K562 (cell line): Measurements from ENCODE around the gene FBP2. TPM values are rescaled to one million over a fixed set of nuclear protein-coding genes. Genes with fewer than 3 reads are reported as not detected.

Experiments
- ATAC-seq: fragments of 200-7000 bp; cut with Tn5 transposase; 3 replicates; pipeline ENCODE4 v1.9.1; 2020; ENCODE audit warnings: moderate library complexity
- BruUV-seq: library from RNA; stranded (reverse); fragments of 400-500 nt; replicated peaks from 2 replicates; lab custom pipeline; 2021; lab: Mats Ljungman, UMichigan
- CTCF ChIA-PET: fragments of 300-600 bp; formaldehyde crosslinking; extraction: SDS; loops from one replicate; lab custom pipeline; 2021; ENCODE audit warnings: low intra/inter-chr PET ratio; lab: Yijun Ruan, JAX
- POLR2A ChIA-PET: fragments of 300-600, 350-650 bp; sonication (Branson Sonifier 250); formaldehyde crosslinking; extraction: SDS; loops from one replicate; lab custom pipeline; 2021; ENCODE audit warnings: antibody characterized with exemption, inconsistent platforms; lab: Yijun Ruan, JAX
- DNase-seq, 4 experiments: peaks; one replicate each; pipeline versions ENCODE4 v3.0.0 to v3.0.0-alpha.2; 2011 to 2018; ENCODE audit warnings: low spot score in 3 of 4, mixed read lengths in 3 of 4; ENCODE audit errors: extremely low read depth in 1 of 4
- FAIRE-seq: peaks from 2 replicates; lab custom pipeline; 2011; peaks lifted over from hg19 to GRCh38; lab: Jason Lieb, UNC
- H2AFZ ChIP-seq: 2 replicates; pipeline ENCODE4 v1.6.0; 2011; ENCODE audit warnings: low read depth, low read length, control low read depth, inconsistent platforms
- H3K27ac ChIP-seq: fragments of 200-600 bp; 3 replicates; pipeline ENCODE4 v1.8.0; 2011; ENCODE audit warnings: low read depth, mild to moderate bottlenecking, control low read depth, inconsistent platforms, low read length, moderate library complexity, mixed read lengths; ENCODE audit errors: extremely low read depth
- H3K27me3 ChIP-seq, 2 experiments: fragments of 300-600 bp in 1 of 2; 2 replicates in 1 of 2; 3 replicates in 1 of 2; pipeline versions ENCODE4 v1.6.0 to v1.8.0; 2011; ENCODE audit warnings: inconsistent platforms in 2 of 2, low read length in 2 of 2, mild to moderate bottlenecking in 1 of 2, mixed read lengths in 1 of 2, moderate library complexity in 1 of 2; ENCODE audit not compliant: control insufficient read depth in 2 of 2, insufficient read depth in 2 of 2
- H3K36me3 ChIP-seq: fragments of 300-600 bp; 3 replicates; pipeline ENCODE4 v1.8.0; 2011; ENCODE audit warnings: mild to moderate bottlenecking, low read length, inconsistent platforms; ENCODE audit not compliant: control insufficient read depth, insufficient read depth
- H3K4me1 ChIP-seq, 2 experiments: fragments of 200-600 bp in 1 of 2; replicated peaks in 1 of 2; 2 replicates in 1 of 2; 3 replicates in 1 of 2; pipeline versions ENCODE4 v1.5.1 to v1.8.0; 2011; ENCODE audit warnings: inconsistent platforms in 2 of 2, low read length in 2 of 2, mild to moderate bottlenecking in 1 of 2, mixed read lengths in 1 of 2, moderate library complexity in 1 of 2; ENCODE audit not compliant: control insufficient read depth in 2 of 2, insufficient read depth in 2 of 2
- H3K4me2 ChIP-seq: 2 replicates; pipeline ENCODE4 v1.6.1; 2011; ENCODE audit warnings: low read length, control low read depth, inconsistent platforms, mixed read lengths; ENCODE audit not compliant: insufficient read depth
- H3K4me3 ChIP-seq: fragments of 200-600 bp; sonication (generic), shearing (Covaris generic); 2 replicates; pipeline ENCODE4 v1.5.1; 2016; ENCODE audit warnings: control low read depth, inconsistent platforms
- H3K79me2 ChIP-seq: fragments of 200-600 bp; 3 replicates; pipeline ENCODE4 v1.8.0; 2011; ENCODE audit warnings: low read length, inconsistent platforms; ENCODE audit not compliant: control insufficient read depth, insufficient read depth
- H3K9ac ChIP-seq, 2 experiments: 2 replicates each; pipeline versions ENCODE4 v1.6.0 to v1.6.1; 2011; ENCODE audit warnings: low read depth in 2 of 2, low read length in 2 of 2, control low read depth in 1 of 2, inconsistent platforms in 1 of 2, mild to moderate bottlenecking in 1 of 2, mixed read lengths in 1 of 2; ENCODE audit not compliant: insufficient read depth in 1 of 2
- H3K9me1 ChIP-seq: one replicate; pipeline ENCODE4 v1.6.0; 2011; ENCODE audit warnings: inconsistent platforms, mild to moderate bottlenecking, low read length, moderate library complexity; ENCODE audit not compliant: control insufficient read depth, insufficient read depth
- H3K9me3 ChIP-seq: replicated peaks from 2 replicates; pipeline ENCODE4 v1.5.1; 2011; ENCODE audit warnings: low read depth, low read length, inconsistent platforms; ENCODE audit not compliant: control insufficient read depth, insufficient read depth
- H4K20me1 ChIP-seq: replicated peaks from 2 replicates; pipeline ENCODE4 v1.6.1; 2011; ENCODE audit warnings: low read length, inconsistent platforms, mixed read lengths; ENCODE audit not compliant: control insufficient read depth, insufficient read depth
- FOXJ3 ChIP-seq: sonication (generic); formaldehyde crosslinking; IDR thresholded peaks from 2 replicates; pipeline ENCODE4 v1.4.0; 2020; ENCODE audit warnings: mild to moderate bottlenecking, missing genetic modification reagents
- MEF2A ChIP-seq: IDR thresholded peaks from 2 replicates; pipeline ENCODE4 v1.6.1; 2011; ENCODE audit warnings: low read depth, mild to moderate bottlenecking, low read length, moderate library complexity; ENCODE audit not compliant: control insufficient read depth
- NCOA6 ChIP-seq: fragments of 450-650 bp; IDR thresholded peaks from 2 replicates; pipeline ENCODE4 v1.6.1; 2017; ENCODE audit warnings: mild to moderate bottlenecking
- SMAD3 ChIP-seq: fragments of 450-650 bp; formaldehyde crosslinking; conservative IDR thresholded peaks from 2 replicates; pipeline ENCODE4 v1.4.0; 2020; ENCODE audit warnings: mild to moderate bottlenecking
- SNIP1 ChIP-seq: fragments of 450-650 bp; IDR thresholded peaks from 2 replicates; pipeline ENCODE4 v1.7.1; 2017; ENCODE audit warnings: low read depth, mild to moderate bottlenecking
- SRF ChIP-seq, 2 experiments: fragments of 250-450, 450-650 bp in 1 of 2; sonication (Bioruptor Pico) in 1 of 2; sonication (generic) in 1 of 2; formaldehyde crosslinking; IDR thresholded peaks; 2 replicates each; pipeline versions ENCODE4 v1.5.0 to v1.5.1; 2020 to 2022; ENCODE audit warnings: mild to moderate bottlenecking in 1 of 2, missing genetic modification reagents in 1 of 2
- TRIM28 ChIP-seq: fragments of 450-650 bp; IDR thresholded peaks from 2 replicates; pipeline ENCODE4 v1.6.1; 2017
- ZBTB8A ChIP-seq: fragments of 450-650 bp; IDR thresholded peaks from 2 replicates; pipeline ENCODE4 v1.6.1; 2018; ENCODE audit warnings: mild to moderate bottlenecking, moderate library complexity; ENCODE audit not compliant: partially characterized antibody
- ZNF12 ChIP-seq: sonication (generic); formaldehyde crosslinking; IDR thresholded peaks from 2 replicates; pipeline ENCODE4 v1.4.0; 2020; ENCODE audit warnings: mild to moderate bottlenecking, missing genetic modification reagents
- ZNF174 ChIP-seq: fragments of 250-450 bp; sonication (Bioruptor Pico); IDR thresholded peaks from 2 replicates; pipeline ENCODE4 v1.4.0; 2020; ENCODE audit warnings: mild to moderate bottlenecking
- ZNF699 ChIP-seq: fragments of 250-450 bp; sonication (Bioruptor Pico); IDR thresholded peaks from 2 replicates; pipeline ENCODE4 v1.8.0; 2021; ENCODE audit warnings: mild to moderate bottlenecking, moderate library complexity; ENCODE audit not compliant: insufficient replicate concordance
- WGBS: fragments of 100-300 bp; shearing (Covaris generic); methylation state at CpG from one replicate; pipeline ENCODE4 v1.1.6; 2016; ENCODE audit warnings: low coverage, mixed read lengths; ENCODE audit not compliant: insufficient coverage; ENCODE audit errors: missing lambda C conversion rate; 5-methylcytosine and 5-hydroxymethylcytosine counted together
- in situ Hi-C: fragments of 300-500 bp; cut with MboI; formaldehyde crosslinking; loops from 4 replicates; pipeline ENCODE4 v1.15.0; 2018; ENCODE audit warnings: inconsistent platforms, mixed read lengths
- intact Hi-C: fragments of 100-400 bp; cut with micrococcal nuclease; formaldehyde crosslinking; loops from 2 replicates; pipeline ENCODE4 v1.14.2; 2022
- polyA plus RNA-seq, 8 experiments: library from polyadenylated mRNA; depleted of rRNA in 4 of 8; stranded (reverse) in 5 of 8; unstranded in 3 of 8; fragments of >200 nt; fragmentation: Nextera tagmentation in 2 of 8; fragmentation: Illumina TruSeq in 1 of 8; extraction: Ambion mirVana in 2 of 8; extraction: Trizol in 1 of 8; gene quantifications; 2 replicates each; pipeline versions ENCODE4 v1.2.1 to v1.2.3, GENCODE V29; 2011 to 2014; ENCODE audit warnings: inconsistent platforms in 1 of 8, missing spikeins in 1 of 8
- total RNA-seq, 7 experiments: library from RNA; depleted of rRNA in 6 of 7; stranded (reverse); fragments of >200 nt in 6 of 7; fragmentation: Illumina TruSeq in 2 of 7; extraction: Trizol in 2 of 7; gene quantifications; 2 replicates each; pipeline versions ENCODE4 v1.2.1 to v1.2.3, GENCODE V29; 2011 to 2021; ENCODE audit warnings: low replicate concordance in 1 of 7
- TF ChIP-seq, protein P1 (sequence below): fragments of 450-650 bp; formaldehyde crosslinking; IDR thresholded peaks from 2 replicates; pipeline ENCODE4 v1.4.0; 2022; ENCODE audit warnings: missing genetic modification characterization

Gene FBP2
- total and polyA plus RNA-seq, 9 of the 15 experiments (the other 6 are each of a cell fraction or from before 2014, with no cell fraction given): 0.06 TPM; not detected in 7

DNA sequence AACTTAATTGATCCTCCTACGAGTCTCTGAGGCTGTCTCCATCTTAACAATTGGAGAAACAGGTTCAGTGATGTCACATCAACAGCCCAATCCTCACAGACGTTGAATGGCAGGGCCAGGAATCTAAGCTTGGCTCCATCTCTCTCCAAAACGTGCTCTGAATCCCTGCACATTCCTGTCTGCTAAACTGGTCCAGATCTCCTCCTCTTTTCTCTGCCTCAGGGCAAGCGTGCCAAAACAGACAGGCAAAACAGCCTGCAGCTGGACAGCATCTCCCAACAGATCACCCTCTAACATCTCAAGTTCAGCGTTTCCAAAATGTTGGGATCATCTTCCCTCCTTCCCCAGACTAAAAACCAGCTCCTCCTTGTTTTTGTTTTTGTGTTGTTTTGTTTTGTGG is 39.1 kb upstream of the FBP2 start:
- Histone ChIP-seq H3K4me3 (no peak overlapping the region), H3K36me3 (no peaks in the 10 kb centered on the region), H3K9me3 (no peaks in the 10 kb centered on the region), H3K27me3 (peaks cover 38 to 61% of the 10 kb centered on the region in 2 experiments), H3K9me1 (no peaks in the 10 kb centered on the region), H3K4me1 (no peaks in the 10 kb centered on the region), H3K27ac (no peak overlapping the region), H3K9ac (no peak overlapping the region), H4K20me1 (0 out of 2 replicates have a peak, but pooled peaks cover 4% of the 10 kb centered on the region), H3K4me2 (no peak overlapping the region), H3K79me2 (no peaks in the 10 kb centered on the region), H2AFZ (no peak overlapping the region)
- ChIA-PET CTCF (no interaction called here), POLR2A (interaction anchor here (0.7 kb wide), 1 partner anchor 116 kb away, joined by 5 read pairs; no protein-coding TSS in a partner anchor)
- BruUV-seq: no TSS peak
- intact Hi-C loops (no loop called here), in situ Hi-C loops (no loop called here)
- no peak for FAIRE-seq
- 0% methylated on average over 5 of the region's 5 CpGs for WGBS
- no peak for DNase-seq
- no peak for ATAC-seq
- TF ChIP-seq ZNF699 (CRISPR knock-in tag) (no peak), SNIP1 (no peak), ZBTB8A (no peak)

DNA sequence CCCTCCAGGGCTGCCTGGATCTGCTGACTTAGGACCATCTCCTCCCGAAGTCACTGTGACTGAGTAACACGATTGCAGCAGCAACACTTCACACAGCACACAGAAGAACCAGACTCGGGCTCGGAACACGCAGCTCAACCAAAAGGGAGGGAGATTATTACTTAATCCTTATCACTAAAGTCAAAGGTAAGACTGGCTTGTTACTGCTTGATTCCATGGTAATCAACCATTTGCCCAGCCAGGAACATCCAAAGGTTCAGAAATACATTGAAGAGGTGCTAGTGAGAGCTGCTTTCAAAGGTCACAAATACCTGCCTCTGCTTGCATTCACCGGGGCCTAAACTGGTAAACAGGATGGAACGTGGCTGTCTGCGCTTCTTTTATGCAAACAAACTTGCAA is 38.0 kb upstream of the FBP2 start:
- WGBS: 0% methylated on average over 8 of the region's 8 CpGs
- H3K9me1 ChIP-seq: no peaks in the 10 kb centered on the region
- no peaks in the 10 kb centered on the region for H3K79me2 ChIP-seq
- no peaks in the 10 kb centered on the region for H3K36me3 ChIP-seq
- intact Hi-C loops (no loop called here), in situ Hi-C loops (no loop called here)
- H4K20me1 ChIP-seq: 0 out of 2 replicates have a peak, but pooled peaks cover 4% of the 10 kb centered on the region
- peaks cover 34 to 60% of the 10 kb centered on the region in 2 experiments for H3K27me3 ChIP-seq
- DNase-seq (no peak), FAIRE-seq (no peak), ATAC-seq (no peak)
- H3K9ac ChIP-seq: no peak overlapping the region
- H3K4me2 ChIP-seq: no peak overlapping the region
- ChIA-PET CTCF (interaction anchor here (0.6 kb wide), 1 partner anchor 28 kb away, joined by 3 read pairs; no protein-coding TSS in a partner anchor), POLR2A (no interaction called here)
- H3K27ac ChIP-seq: no peak overlapping the region
- no peak overlapping the region for H3K4me3 ChIP-seq
- H3K4me1 ChIP-seq: no peaks in the 10 kb centered on the region
- no TSS peak for BruUV-seq
- H3K9me3 ChIP-seq: no peaks in the 10 kb centered on the region
- TF ChIP-seq NCOA6 (no peak), TRIM28 (no peak), SRF (CRISPR knock-in tag; IDR thresholded peaks at IDR 0.05) (no peak), FOXJ3 (CRISPR knock-in tag) (no peak), ZNF12 (no peak), MEF2A (no peak), ZNF174 (CRISPR knock-in tag) (no peak), SMAD3 (CRISPR knock-in tag) (no peak)
- TF ChIP-seq, protein P1, sequence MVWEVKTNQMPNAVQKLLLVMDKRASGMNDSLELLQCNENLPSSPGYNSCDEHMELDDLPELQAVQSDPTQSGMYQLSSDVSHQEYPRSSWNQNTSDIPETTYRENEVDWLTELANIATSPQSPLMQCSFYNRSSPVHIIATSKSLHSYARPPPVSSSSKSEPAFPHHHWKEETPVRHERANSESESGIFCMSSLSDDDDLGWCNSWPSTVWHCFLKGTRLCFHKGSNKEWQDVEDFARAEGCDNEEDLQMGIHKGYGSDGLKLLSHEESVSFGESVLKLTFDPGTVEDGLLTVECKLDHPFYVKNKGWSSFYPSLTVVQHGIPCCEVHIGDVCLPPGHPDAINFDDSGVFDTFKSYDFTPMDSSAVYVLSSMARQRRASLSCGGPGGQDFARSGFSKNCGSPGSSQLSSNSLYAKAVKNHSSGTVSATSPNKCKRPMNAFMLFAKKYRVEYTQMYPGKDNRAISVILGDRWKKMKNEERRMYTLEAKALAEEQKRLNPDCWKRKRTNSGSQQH (CRISPR knock-in tag): no peak
- no peak overlapping the region for H2AFZ ChIP-seq
